Kidney epithelial cell (primary cell): ENCODE results near the gene OVOL3. TPM values are rescaled to one million over a fixed set of nuclear protein-coding genes. Genes with fewer than 3 reads are reported as not detected.
A peak's percentile ranks its signal among the peaks of the same experiment; 100 is the strongest.
"Not testable (repeated sequence)": the region's sequence is repeated elsewhere in the genome, so short reads cannot be mapped to it uniquely, and the experiment has no call there.

Experiments
- DNase-seq: peaks from one replicate; pipeline ENCODE4 v3.0.0-alpha.2; 2010; ENCODE audit warnings: low read depth
- H3K27me3 ChIP-seq: 2 replicates; pipeline ENCODE4 v1.6.0; 2011; ENCODE audit warnings: low read length; ENCODE audit not compliant: control insufficient read depth, insufficient read depth
- H3K36me3 ChIP-seq: 2 replicates; pipeline ENCODE4 v1.5.1; 2011; ENCODE audit warnings: low read length; ENCODE audit not compliant: control insufficient read depth, insufficient read depth
- H3K4me3 ChIP-seq: 2 replicates; pipeline ENCODE4 v1.5.1; 2011; ENCODE audit warnings: low read depth, mild to moderate bottlenecking, control low read depth, low read length
- CTCF ChIP-seq: IDR thresholded peaks from 2 replicates; pipeline ENCODE4 v1.5.1; 2011; ENCODE audit warnings: mild to moderate bottlenecking, moderate library complexity, low read length, control low read depth, inconsistent platforms; ENCODE audit not compliant: insufficient read depth, poor library complexity, severe bottlenecking
- total RNA-seq: library from RNA; depleted of rRNA; stranded (reverse); fragments of >200 nt; gene quantifications from 2 replicates; pipeline ENCODE4 v1.2.3, GENCODE V29; 2015

Gene OVOL3
- total RNA-seq, 1 donor from 2014 or later: not detected

DNA sequence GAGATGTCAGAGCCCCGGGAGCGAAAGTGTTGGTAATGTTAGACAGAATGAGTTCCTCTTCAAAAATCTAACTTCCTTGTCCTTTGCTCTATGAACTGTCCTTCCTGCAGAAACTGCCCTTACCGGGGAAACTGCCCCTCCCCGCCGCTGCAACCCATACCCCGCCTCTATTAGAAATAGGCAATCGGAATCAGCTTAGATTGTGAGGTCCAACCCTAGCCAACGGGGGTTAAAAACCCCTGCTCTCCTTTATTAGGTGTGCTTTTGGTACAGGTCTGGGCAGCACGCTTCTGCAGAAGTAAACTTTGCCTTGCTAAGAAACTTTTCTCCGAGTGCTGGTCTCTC, 17.4 kb downstream of the OVOL3 start:
- no peak for TF ChIP-seq CTCF
- Histone ChIP-seq H3K36me3 (no peaks in the 10 kb centered on the region), H3K4me3 (peak overlapping the region; percentile 47), H3K27me3 (no peaks in the 10 kb centered on the region)
- no peak for DNase-seq

GRCh38 chr19:36131221-36131620, 20.3 kb downstream of the OVOL3 start:
- H3K27me3 ChIP-seq, H3K36me3 ChIP-seq, DNase-seq, H3K4me3 ChIP-seq: not testable (repeated sequence)

GRCh38 chr19:36134867-36135266, 23.9 kb downstream of the OVOL3 start:
- H3K4me3 ChIP-seq, H3K36me3 ChIP-seq, H3K27me3 ChIP-seq, DNase-seq: not testable (repeated sequence)

GRCh38 chr19:36136964-36137686, 26.2 kb downstream of the OVOL3 start:
- TF ChIP-seq CTCF: no peak
- no peak overlapping the region for H3K4me3 ChIP-seq
- DNase-seq: no peak
- H3K36me3 ChIP-seq: no peaks in the 10 kb centered on the region
- H3K27me3 ChIP-seq: no peaks in the 10 kb centered on the region

DNA sequence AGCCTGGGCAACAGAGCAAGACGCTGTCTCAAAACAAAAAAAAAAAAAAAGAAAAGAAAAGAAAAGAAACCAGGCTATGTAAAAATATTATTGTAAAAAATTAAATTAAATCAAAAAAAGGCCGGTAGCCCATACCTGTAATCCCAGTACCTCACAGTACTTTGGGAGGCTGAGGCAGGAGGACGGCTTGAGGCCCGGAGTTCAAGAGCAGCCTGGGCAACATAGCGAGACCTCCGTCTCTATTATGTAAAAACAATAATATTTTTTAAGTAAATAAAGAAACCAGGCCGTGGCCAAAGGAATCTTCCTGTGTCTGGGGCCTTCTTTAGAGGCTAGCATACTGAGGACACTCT, 28.2 kb downstream of the OVOL3 start:
- Histone ChIP-seq H3K36me3 (peaks cover 4% of the 10 kb centered on the region), H3K27me3 (no peaks in the 10 kb centered on the region), H3K4me3 (peak overlapping the region; percentile 91)
- no peak for TF ChIP-seq CTCF
- DNase-seq: no peak

DNA sequence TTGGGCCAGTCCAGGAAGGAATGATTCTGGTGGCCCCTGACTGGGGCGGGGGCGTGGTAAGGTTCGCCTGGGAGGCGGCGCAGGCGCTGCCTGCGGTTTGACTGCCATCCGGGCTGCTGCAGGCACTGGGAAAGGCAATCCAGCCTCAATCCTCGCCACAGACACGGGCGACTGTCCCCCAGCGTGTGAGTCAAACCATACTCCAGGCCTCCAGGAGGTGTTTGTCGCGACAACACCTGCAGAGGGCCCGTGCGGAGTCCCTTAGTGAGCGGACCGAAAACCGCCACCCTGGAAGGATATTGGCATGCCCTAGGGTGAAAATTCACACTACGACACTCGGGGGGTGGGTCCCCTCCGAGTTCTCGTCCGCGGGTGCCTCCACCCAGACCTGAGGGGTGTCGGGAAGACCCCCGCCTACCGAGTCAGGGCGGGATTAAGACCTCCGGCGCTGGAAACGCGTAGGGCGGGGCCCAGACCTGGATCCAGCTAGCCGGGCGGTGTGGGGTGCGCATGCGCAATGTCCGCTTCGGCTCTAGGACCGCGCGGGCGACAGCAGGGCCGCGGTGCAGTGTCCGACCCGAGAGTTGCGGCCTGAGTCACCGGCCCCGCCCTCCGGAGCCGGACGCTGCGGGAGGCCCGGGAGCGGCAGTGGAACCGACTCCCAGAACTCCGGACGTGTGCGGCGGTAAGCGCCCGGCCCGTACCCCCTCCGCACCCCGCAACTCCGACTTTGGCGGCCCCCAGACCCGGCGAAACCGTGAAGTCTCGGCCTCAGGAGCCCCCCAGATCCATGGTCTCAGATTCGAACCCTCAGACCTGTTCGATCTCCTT, 28.7 kb downstream of the OVOL3 start, which contains the start of gene CAPNS1:
Gene CAPNS1 (plus strand): TSS at position 594 of the 831 bp plus-strand sequence. CDS start 946 bp downstream, outside the sequence.
- H3K27me3 ChIP-seq: no peaks in the 10 kb centered on the region
- peaks cover 4% of the 10 kb centered on the region for H3K36me3 ChIP-seq
- peak; percentile 28 for TF ChIP-seq CTCF
- peak within 1 kb of the TSS; percentile 91 for H3K4me3 ChIP-seq
- peak; percentile 79 for DNase-seq
